ENCODE results near the gene NR3C2.

- TF ChIP-seq, protein P1, sequence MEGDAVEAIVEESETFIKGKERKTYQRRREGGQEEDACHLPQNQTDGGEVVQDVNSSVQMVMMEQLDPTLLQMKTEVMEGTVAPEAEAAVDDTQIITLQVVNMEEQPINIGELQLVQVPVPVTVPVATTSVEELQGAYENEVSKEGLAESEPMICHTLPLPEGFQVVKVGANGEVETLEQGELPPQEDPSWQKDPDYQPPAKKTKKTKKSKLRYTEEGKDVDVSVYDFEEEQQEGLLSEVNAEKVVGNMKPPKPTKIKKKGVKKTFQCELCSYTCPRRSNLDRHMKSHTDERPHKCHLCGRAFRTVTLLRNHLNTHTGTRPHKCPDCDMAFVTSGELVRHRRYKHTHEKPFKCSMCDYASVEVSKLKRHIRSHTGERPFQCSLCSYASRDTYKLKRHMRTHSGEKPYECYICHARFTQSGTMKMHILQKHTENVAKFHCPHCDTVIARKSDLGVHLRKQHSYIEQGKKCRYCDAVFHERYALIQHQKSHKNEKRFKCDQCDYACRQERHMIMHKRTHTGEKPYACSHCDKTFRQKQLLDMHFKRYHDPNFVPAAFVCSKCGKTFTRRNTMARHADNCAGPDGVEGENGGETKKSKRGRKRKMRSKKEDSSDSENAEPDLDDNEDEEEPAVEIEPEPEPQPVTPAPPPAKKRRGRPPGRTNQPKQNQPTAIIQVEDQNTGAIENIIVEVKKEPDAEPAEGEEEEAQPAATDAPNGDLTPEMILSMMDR (IDR thresholded peaks at IDR 0.05), result no peak
- no peak for TF ChIP-seq ZFX (IDR thresholded peaks at IDR 0.05; ENCODE audit: borderline replicate concordance)
These were observed 8.0 kb downstream of the NR3C2 start for GRCh38 chr4:148434075-148434773.
